Right atrium auricular region (tissue), 2 donors: ENCODE data around the gene PRMT2. TPM values are rescaled to one million over a fixed set of nuclear protein-coding genes. Genes with fewer than 3 reads are reported as not detected.
"Not testable (repeated sequence)": the region's sequence is repeated elsewhere in the genome, so short reads cannot be mapped to it uniquely, and the experiment has no call there.

ENCODE experiments used
- DNase-seq: peaks from one replicate; pipeline ENCODE4 v3.0.0-alpha.2; 2019; ENCODE audit warnings: low spot score
- H3K27ac ChIP-seq, 2 donors: fragments of 200-600 bp; sonication (generic); 1 replicate in 1 of 2; 2 replicates in 1 of 2; pipeline ENCODE4 v1.5.1; 2016 to 2019
- H3K27me3 ChIP-seq, 2 donors: fragments of 200-600 bp; sonication (generic); one replicate each; pipeline versions ENCODE4 v1.5.1 to v1.6.0; 2017 to 2019
- H3K36me3 ChIP-seq: fragments of 200-600 bp; sonication (generic); one replicate; pipeline ENCODE4 v1.5.1; 2016
- H3K4me1 ChIP-seq, 2 donors: fragments of 200-600 bp; sonication (generic); one replicate each; pipeline versions ENCODE4 v1.5.1 to v1.6.0; 2017 to 2019
- H3K4me3 ChIP-seq, 2 donors: fragments of 200-600 bp; sonication (generic); 1 replicate in 1 of 2; 2 replicates in 1 of 2; pipeline ENCODE4 v1.5.1; 2017 to 2019; ENCODE audit warnings: mild to moderate bottlenecking in 1 of 2, moderate library complexity in 1 of 2
- H3K9me3 ChIP-seq, 2 donors: fragments of 200-600 bp; sonication (generic); one replicate each; pipeline ENCODE4 v1.5.1; 2019
- total RNA-seq, 2 donors: library from RNA; depleted of rRNA; stranded (reverse); fragments of >200 nt; gene quantifications; one replicate each; pipeline ENCODE4 v1.1.0, GENCODE V29; 2016
- TF ChIP-seq, protein P1 (sequence below), 2 donors: fragments of 200-600 bp; sonication (generic); IDR thresholded peaks; one replicate each; pipeline ENCODE4 v1.5.1; 2019; ENCODE audit warnings: antibody characterized with exemption in 2 of 2

PRMT2 gene
- total RNA-seq, 2 donors from 2014 or later: 36.7 to 60.5 TPM

DNA sequence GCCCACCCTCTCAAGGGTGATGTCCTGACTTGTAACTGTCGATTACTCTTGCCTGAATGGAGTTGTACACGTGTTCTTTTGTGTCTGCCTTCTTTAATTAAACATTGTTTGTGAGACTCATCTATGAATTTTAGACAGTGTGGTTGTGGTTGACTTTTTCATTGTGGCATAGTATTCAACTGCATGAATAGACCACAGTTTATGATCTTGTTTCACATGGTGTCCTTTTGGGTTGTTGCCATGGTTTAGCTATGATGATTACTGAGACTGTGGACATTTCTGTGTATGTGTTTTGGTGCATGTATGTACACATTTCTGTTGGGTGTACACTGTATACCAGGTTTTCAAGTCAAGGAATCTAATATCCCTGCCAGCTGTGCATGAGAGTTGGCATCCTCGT is 30.1 kb downstream of the PRMT2 start:
- TF ChIP-seq, protein P1, sequence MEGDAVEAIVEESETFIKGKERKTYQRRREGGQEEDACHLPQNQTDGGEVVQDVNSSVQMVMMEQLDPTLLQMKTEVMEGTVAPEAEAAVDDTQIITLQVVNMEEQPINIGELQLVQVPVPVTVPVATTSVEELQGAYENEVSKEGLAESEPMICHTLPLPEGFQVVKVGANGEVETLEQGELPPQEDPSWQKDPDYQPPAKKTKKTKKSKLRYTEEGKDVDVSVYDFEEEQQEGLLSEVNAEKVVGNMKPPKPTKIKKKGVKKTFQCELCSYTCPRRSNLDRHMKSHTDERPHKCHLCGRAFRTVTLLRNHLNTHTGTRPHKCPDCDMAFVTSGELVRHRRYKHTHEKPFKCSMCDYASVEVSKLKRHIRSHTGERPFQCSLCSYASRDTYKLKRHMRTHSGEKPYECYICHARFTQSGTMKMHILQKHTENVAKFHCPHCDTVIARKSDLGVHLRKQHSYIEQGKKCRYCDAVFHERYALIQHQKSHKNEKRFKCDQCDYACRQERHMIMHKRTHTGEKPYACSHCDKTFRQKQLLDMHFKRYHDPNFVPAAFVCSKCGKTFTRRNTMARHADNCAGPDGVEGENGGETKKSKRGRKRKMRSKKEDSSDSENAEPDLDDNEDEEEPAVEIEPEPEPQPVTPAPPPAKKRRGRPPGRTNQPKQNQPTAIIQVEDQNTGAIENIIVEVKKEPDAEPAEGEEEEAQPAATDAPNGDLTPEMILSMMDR (IDR thresholded peaks at IDR 0.05): no peak
- Histone ChIP-seq H3K27ac (no peak overlapping the region), H3K27me3 (no peaks in the 10 kb centered on the region), H3K36me3 (no peaks in the 10 kb centered on the region), H3K9me3 (no peaks in the 10 kb centered on the region), H3K4me3 (no peak overlapping the region), H3K4me1 (peaks cover 0 to 16% of the 10 kb centered on the region in 2 donors)
- DNase-seq: no peak

DNA sequence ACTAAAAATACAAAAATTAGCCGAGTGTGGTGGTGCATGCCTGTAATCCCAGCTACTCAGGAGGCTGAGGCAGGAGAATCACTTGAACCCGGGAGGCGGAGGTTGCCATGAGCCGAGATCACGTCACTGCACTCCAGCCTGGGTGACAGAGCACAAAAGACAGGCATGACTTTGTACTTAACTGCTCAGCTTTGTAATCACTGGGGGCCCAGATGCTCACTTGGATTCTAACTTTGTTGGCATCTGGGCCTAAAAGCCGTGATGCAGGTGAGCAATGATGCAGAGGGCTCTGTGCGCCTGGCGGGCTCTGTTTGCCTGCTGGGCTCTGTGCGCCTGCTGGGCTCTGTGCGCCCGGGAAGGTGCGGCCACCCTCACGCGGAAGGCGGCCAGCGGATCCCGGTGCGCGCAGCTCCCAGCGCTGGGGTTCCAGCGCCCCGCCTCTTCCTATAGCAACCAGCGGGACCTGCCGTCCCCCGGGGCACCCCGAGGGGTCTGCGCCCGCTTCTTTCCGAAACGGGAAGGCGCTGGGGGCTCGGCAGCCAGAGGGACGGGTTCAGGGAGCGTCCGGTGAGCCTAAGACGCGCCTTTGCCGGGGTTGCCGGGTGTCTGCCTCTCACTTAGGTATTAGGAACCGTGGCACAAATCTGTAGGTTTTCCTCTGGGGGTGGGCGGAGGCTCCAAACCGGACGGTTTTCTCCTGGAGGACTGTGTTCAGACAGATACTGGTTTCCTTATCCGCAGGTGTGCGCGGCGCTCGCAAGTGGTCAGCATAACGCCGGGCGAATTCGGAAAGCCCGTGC is 31.7 kb downstream of the PRMT2 start:
- TF ChIP-seq, protein P1 (IDR thresholded peaks at IDR 0.05): no peak
- Histone ChIP-seq H3K9me3 (no peaks in the 10 kb centered on the region), H3K27me3 (no peaks in the 10 kb centered on the region), H3K4me1 (peaks cover 0 to 16% of the 10 kb centered on the region in 2 donors), H3K36me3 (no peaks in the 10 kb centered on the region), H3K4me3 (peak overlapping the region; percentile 28 to 50), H3K27ac (no peak overlapping the region)
- DNase-seq: no peak

DNA sequence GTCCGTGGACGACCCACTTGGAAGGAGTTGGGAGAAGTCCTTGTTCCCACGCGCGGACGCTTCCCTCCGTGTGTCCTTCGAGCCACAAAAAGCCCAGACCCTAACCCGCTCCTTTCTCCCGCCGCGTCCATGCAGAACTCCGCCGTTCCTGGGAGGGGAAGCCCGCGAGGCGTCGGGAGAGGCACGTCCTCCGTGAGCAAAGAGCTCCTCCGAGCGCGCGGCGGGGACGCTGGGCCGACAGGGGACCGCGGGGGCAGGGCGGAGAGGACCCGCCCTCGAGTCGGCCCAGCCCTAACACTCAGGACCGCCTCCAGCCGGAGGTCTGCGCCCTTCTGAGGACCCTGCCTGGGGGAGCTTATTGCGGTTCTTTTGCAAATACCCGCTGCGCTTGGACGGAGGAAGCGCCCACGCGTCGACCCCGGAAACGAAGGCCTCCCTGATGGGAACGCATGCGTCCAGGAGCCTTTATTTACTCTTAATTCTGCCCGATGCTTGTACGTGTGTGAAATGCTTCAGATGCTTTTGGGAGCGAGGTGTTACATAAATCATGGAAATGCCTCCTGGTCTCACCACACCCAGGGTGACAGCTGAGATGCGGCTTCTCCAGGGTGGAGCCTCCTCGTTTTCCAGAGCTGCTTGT is 32.4 kb downstream of the PRMT2 start:
- TF ChIP-seq, protein P1 (IDR thresholded peaks at IDR 0.05): no peak
- H3K4me3 ChIP-seq: peak overlapping the region; percentile 28 to 50
- no peaks in the 10 kb centered on the region for H3K27me3 ChIP-seq
- peaks cover 0 to 16% of the 10 kb centered on the region in 2 donors for H3K4me1 ChIP-seq
- no peaks in the 10 kb centered on the region for H3K36me3 ChIP-seq
- no peak overlapping the region for H3K27ac ChIP-seq
- H3K9me3 ChIP-seq: no peaks in the 10 kb centered on the region
- no peak for DNase-seq

DNA sequence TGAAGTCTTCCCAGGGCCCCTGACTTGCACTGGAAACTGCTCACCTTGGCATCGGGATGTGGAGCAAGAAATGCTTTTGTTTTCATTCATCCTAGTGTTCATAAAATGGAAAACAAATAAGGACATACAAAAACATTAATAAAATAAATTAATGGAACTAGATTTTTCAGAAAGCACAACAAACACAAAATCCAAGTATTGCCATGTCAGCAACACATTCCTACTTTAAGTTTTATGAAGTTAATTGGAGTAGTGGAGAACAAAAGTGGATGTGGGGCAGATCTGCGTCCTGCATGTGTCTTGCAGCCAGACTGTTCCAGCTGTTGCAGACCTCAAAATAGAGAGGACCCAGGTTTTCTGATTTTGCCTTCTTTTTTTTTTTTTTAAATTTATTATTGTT is 32.9 kb downstream of the PRMT2 start:
- Histone ChIP-seq H3K4me1 (peaks cover 0 to 16% of the 10 kb centered on the region in 2 donors), H3K9me3 (no peaks in the 10 kb centered on the region), H3K36me3 (no peaks in the 10 kb centered on the region), H3K27me3 (no peaks in the 10 kb centered on the region), H3K4me3 (peak overlapping the region in 1 of 2 donors; percentile 50), H3K27ac (no peak overlapping the region)
- TF ChIP-seq, protein P1 (IDR thresholded peaks at IDR 0.05): no peak
- no peak for DNase-seq

DNA sequence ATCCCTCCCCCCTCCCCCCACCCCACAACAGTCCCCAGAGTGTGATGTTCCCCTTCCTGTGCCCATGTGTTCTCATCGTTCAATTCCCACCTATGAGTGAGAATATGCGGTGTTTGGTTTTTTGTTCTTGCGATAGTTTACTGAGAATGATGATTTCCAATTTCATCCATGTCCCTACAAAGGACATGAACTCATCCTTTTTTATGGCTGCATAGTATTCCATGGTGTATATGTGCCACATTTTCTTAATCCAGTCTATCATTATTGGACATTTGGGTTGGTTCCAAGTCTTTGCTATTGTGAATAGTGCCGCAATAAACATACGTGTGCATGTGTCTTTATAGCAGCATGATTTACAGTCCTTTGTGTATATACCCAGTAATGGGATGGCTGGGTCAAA is 33.4 kb downstream of the PRMT2 start:
- not testable (repeated sequence) for H3K4me3 ChIP-seq, DNase-seq, H3K36me3 ChIP-seq, H3K27ac ChIP-seq, H3K9me3 ChIP-seq, H3K27me3 ChIP-seq
- H3K4me1 ChIP-seq: peaks cover 0 to 16% of the 10 kb centered on the region in 2 donors

DNA sequence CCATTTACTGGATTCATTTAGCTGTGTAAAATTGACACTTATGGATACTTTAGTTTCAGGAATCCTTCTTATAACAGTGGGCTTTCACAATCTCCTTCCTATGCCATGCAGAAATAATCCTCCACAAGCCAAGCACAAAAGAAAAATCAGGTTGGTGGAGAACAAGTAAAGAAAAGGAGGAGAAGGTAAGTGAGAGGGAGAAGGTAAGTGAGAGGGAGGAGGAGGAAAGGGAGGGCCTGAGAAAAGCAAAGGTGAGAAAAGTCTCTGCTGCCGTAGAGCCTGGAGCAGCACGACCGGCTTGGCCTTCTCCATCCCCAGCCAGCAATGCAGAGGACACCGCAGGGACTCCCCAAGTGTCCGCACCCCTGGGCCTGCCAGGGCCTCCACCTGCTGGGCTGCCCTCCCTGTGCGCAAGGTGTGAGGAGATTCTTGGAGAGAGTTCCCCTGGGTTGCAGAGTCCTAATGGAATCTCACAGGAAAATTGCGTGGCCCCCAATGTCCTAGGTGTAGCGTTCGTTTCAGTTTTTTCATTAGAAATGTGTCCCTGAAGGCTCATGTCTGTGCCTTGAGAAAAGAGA is 39.0 kb downstream of the PRMT2 start:
- H3K4me3 ChIP-seq: no peak overlapping the region
- no peak overlapping the region for H3K27ac ChIP-seq
- no peaks in the 10 kb centered on the region for H3K4me1 ChIP-seq
- H3K27me3 ChIP-seq: no peaks in the 10 kb centered on the region
- no peaks in the 10 kb centered on the region for H3K9me3 ChIP-seq
- no peaks in the 10 kb centered on the region for H3K36me3 ChIP-seq
- TF ChIP-seq, protein P1 (IDR thresholded peaks at IDR 0.05): no peak
- DNase-seq: no peak
